Thyroid gland (tissue), 4 donors: Measurements from ENCODE around the gene APLF.

ENCODE experiments used
- POLR2A ChIP-seq, 2 donors: fragments of 450-650 bp; IDR thresholded peaks; one replicate each; pipeline ENCODE4 v1.6.1; 2017; ENCODE audit warnings: antibody characterized with exemption in 2 of 2, mild to moderate bottlenecking in 2 of 2, moderate library complexity in 1 of 2
- TF ChIP-seq, protein P1 (sequence below), 6 experiments: fragments of 200-600 bp in 3 of 6; fragments of 450-650 bp in 3 of 6; sonication (generic) in 3 of 6; IDR thresholded peaks; one replicate each; pipeline ENCODE4 v1.5.1; 2016 to 2019; ENCODE audit warnings: antibody characterized with exemption in 6 of 6, mild to moderate bottlenecking in 2 of 6, inconsistent platforms in 1 of 6, moderate library complexity in 1 of 6

DNA sequence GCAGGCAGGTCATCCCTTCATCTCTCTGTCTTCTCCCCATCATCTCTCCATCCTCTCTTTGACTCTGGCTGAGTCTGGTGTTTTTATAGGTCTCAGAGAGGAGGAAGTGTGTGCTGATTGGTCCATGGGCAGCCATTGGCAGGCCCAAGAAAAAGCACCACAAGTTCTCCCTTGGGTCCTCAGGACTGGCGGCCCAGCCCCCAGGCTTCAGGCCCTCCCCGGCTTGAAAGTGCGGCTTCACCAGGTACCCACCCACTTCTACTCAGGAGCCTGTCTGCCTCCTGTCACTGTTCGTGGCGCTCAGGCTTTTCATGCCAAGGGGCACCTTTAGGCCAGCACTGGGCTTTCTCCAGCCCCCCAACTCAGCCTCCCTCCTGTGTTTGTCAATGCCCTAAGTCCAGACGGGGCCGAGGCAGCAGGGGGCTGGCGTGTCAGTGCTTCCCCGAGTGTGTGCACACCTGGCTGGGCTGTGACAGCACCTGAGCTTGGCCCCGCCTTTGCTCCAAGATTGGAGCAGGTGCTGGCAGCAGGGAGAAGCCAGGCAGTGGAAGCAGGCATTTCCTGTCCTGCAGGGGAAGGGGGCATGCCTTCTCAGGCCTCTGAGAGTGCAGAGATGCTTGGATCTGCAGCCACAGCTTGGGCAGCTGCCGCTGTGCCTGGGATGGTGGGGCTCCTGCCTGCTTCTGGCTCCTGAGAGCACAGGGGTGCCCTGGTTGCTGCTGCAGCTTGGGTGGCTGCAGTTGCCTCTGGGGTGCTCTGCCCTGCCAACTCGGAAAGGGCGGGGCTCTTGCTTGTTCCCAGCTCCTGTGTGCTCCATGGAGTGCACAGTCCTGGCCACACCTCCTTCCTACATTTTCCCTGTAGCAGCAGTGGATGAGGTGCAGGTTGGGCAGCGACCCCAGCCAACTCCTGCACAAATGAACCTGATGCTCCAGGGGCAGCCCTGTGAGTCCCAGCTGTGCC is 34.4 kb upstream of the APLF start:
- TF ChIP-seq POLR2A (IDR thresholded peaks at IDR 0.05) = no peak
- TF ChIP-seq, protein P1, sequence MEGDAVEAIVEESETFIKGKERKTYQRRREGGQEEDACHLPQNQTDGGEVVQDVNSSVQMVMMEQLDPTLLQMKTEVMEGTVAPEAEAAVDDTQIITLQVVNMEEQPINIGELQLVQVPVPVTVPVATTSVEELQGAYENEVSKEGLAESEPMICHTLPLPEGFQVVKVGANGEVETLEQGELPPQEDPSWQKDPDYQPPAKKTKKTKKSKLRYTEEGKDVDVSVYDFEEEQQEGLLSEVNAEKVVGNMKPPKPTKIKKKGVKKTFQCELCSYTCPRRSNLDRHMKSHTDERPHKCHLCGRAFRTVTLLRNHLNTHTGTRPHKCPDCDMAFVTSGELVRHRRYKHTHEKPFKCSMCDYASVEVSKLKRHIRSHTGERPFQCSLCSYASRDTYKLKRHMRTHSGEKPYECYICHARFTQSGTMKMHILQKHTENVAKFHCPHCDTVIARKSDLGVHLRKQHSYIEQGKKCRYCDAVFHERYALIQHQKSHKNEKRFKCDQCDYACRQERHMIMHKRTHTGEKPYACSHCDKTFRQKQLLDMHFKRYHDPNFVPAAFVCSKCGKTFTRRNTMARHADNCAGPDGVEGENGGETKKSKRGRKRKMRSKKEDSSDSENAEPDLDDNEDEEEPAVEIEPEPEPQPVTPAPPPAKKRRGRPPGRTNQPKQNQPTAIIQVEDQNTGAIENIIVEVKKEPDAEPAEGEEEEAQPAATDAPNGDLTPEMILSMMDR (IDR thresholded peaks at IDR 0.05) = no peak
